Measurements from ENCODE around the gene DSCAML1.

Gene DSCAML1

GRCh38 chr11:117482881-117483280, 314.1 kb downstream of the DSCAML1 start:
- no peak overlapping the region for H3K4me3 ChIP-seq (replicated peaks; ENCODE audit: low read depth, low read length)
- DNase-seq (ENCODE audit: low read depth) = no peak
- TF ChIP-seq CTCF (IDR thresholded peaks at IDR 0.05; ENCODE audit: low read length, missing control alignments) = no peak

DNA sequence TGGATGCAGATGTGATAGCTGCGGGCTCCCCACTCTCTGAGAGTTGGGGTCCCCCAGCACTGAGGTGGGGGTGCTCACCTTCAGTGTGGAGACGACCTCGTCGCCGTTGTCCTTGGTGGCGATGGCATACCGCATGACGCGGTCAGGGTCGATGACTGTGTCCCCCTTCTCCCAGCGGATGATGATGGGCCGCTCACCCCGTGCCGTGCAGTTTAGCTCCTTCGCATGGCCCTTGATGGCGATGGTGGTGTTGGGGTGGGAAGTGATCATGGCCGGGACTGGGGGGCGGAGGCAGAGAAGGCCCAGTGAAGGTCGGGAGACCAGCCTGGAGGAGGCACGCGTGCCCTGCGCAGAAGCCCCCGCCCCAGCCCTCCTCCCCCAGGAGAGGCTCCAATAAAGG, 315.1 kb downstream of the DSCAML1 start:
- no peak overlapping the region for H3K4me3 ChIP-seq (replicated peaks; ENCODE audit: low read depth, low read length)
- DNase-seq (ENCODE audit: low read depth) = no peak
- no peak for TF ChIP-seq CTCF (IDR thresholded peaks at IDR 0.05; ENCODE audit: low read length, missing control alignments)

GRCh38 chr11:117481036-117481435, 316.0 kb downstream of the DSCAML1 start:
- no peak for DNase-seq (ENCODE audit: low read depth)
- H3K4me3 ChIP-seq (replicated peaks; ENCODE audit: low read depth, low read length) = no peak overlapping the region
- no peak for TF ChIP-seq CTCF (IDR thresholded peaks at IDR 0.05; ENCODE audit: low read length, missing control alignments)

DNA sequence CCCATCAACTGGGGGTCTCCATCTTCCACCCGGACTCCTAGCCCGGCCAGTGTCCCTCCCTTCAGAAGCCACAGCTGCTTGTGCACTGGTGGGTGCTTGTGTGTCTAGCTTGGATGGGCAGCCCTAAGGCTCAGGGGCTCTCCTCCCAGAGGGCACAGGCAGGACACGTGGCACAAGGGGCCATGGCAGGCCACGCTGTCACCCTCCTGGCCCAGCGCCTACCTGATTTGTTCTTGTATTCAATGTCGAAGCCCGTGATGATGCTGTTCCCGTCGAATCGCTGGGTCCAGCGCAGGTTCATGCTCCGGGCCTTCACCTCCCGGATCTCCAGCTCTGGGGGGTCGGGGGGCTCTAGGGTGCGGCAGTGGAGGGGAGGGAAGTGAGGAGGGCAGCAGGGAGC, 316.8 kb downstream of the DSCAML1 start:
- no peak for TF ChIP-seq CTCF (IDR thresholded peaks at IDR 0.05; ENCODE audit: low read length, missing control alignments)
- H3K4me3 ChIP-seq (replicated peaks; ENCODE audit: low read depth, low read length) = no peak overlapping the region
- no peak for DNase-seq (ENCODE audit: low read depth)

DNA sequence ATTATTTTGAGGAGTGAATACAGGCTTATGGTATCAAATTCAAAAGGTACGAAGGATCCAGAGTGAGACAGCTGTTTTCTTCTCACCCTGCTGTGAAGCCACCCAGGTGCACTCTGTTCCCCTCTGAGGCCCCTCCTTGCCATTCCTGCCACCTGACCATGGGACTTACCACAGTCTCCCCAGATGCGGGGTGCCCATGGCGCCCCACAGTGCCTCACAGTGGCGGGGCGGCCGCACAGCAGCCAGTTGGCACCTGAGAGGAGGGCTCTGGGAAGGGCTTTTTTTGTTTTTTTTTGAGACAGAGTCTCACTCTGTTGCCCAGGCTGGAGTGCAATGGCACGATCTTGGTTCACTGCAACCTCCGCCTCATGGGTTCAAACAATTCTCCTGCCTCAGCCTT, 317.6 kb downstream of the DSCAML1 start:
- no peak for DNase-seq (ENCODE audit: low read depth)
- TF ChIP-seq CTCF (IDR thresholded peaks at IDR 0.05; ENCODE audit: low read length, missing control alignments) = no peak
- H3K4me3 ChIP-seq (replicated peaks; ENCODE audit: low read depth, low read length) = no peak overlapping the region

GRCh38 chr11:117478926-117479325, 318.1 kb downstream of the DSCAML1 start:
- TF ChIP-seq CTCF (IDR thresholded peaks at IDR 0.05; ENCODE audit: low read length, missing control alignments) = no peak
- no peak overlapping the region for H3K4me3 ChIP-seq (replicated peaks; ENCODE audit: low read depth, low read length)
- DNase-seq (ENCODE audit: low read depth) = no peak

DNA sequence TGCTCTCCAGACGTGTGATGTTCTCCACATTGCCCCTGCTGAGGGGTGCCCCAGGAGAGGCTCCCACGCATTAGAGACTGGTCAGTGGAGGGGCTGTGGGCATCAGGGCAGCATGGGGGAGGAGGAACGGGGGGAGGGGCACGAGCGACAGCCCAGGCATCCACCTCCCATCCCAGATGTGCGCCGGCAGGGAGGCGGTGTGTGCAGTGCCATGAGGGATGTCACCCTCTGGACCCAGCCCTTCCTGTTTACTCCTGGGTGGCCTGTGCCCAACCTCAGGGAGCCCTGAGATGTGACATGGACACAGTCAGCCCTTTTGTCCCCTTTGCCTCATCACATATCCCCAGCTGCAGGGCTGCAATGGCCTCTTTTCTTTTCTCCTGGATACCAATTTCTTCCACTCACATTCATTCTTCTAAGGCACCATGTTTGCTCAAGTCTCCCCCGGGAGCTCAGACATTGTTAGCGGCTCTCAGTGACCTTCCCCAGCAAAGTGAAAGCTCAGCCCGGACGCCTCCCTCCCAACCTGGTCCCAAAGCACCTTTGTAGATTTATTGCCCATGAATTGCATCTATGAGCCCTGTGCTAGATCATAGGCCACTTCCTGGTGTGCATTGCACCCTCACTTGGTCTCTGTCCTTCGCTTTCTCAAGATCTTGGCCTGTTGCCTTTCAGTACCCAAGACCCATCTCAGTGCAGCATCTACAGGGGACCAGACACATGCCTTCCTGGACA, 318.7 kb downstream of the DSCAML1 start:
- no peak for DNase-seq (ENCODE audit: low read depth)
- TF ChIP-seq CTCF (IDR thresholded peaks at IDR 0.05; ENCODE audit: low read length, missing control alignments) = no peak
- H3K4me3 ChIP-seq (replicated peaks; ENCODE audit: low read depth, low read length) = no peak overlapping the region
